ENCODE results near the gene ZMYND15. TPM values are rescaled to one million over a fixed set of nuclear protein-coding genes. Genes with fewer than 3 reads are reported as not detected.

Gene ZMYND15
- polyA plus RNA-seq, 1 donor (not counting 4 experiments of a cell fraction or from before 2014, with no cell fraction given): 0.25 TPM

GRCh38 chr17:4704991-4705390 is 34.6 kb upstream of the ZMYND15 start:
- DNase-seq (ENCODE audit: low read depth, low spot score) (no peak), FAIRE-seq (no peak)
- H3K36me3 ChIP-seq (ENCODE audit: control insufficient read depth in 2 of 2, extremely low read depth in 1 of 2, insufficient read depth in 2 of 2, low read length in 2 of 2): no peaks in the 10 kb centered on the region
- H3K9me3 ChIP-seq (ENCODE audit: control insufficient read depth, low read depth, low read length): no peaks in the 10 kb centered on the region
- H3K9me1 ChIP-seq (ENCODE audit: control insufficient read depth, extremely low read depth, insufficient read depth, low read length): no peaks in the 10 kb centered on the region
- H3K4me1 ChIP-seq (ENCODE audit: control insufficient read depth, extremely low read depth, insufficient read depth, low read length): peaks cover 7% of the 10 kb centered on the region
- no peak overlapping the region for H2AFZ ChIP-seq (ENCODE audit: control insufficient read depth, low read length)
- no peak overlapping the region for H3K9ac ChIP-seq (ENCODE audit: control insufficient read depth, extremely low read depth, insufficient read depth, low read length)
- H3K27me3 ChIP-seq (ENCODE audit: control insufficient read depth, extremely low read depth, insufficient read depth, low read length): no peaks in the 10 kb centered on the region
- H3K4me3 ChIP-seq (ENCODE audit: control insufficient read depth in 2 of 3, extremely low read depth in 1 of 3, insufficient read depth in 2 of 3, low read depth in 1 of 3, low read length in 3 of 3): no peak overlapping the region
- no peaks in the 10 kb centered on the region for H4K20me1 ChIP-seq (ENCODE audit: control insufficient read depth, extremely low read depth, insufficient read depth, low read length)
- peaks cover 33% of the 10 kb centered on the region for H3K79me2 ChIP-seq (ENCODE audit: control insufficient read depth, insufficient read depth, low read length)
- dilution Hi-C loops (cut with MboI; ENCODE audit: extremely low pct_ligation_motif_present, low sequenced_read_pairs): no loop called here
- no peak overlapping the region for H3K27ac ChIP-seq (ENCODE audit: control insufficient read depth, insufficient read depth, low read length)
- no peak for TF ChIP-seq CTCF (optimal IDR thresholded peaks at IDR 0.05 in 1 of 3, IDR thresholded peaks at IDR 0.05 in 1 of 3, conservative IDR thresholded peaks at IDR 0.05 in 1 of 3; ENCODE audit: extremely low read depth in 1 of 3, insufficient read depth in 2 of 3, low read length in 3 of 3)
- TF ChIP-seq EZH2 (IDR thresholded peaks at IDR 0.05; ENCODE audit: low read length): no peak
- no peak overlapping the region for H3K4me2 ChIP-seq (ENCODE audit: control insufficient read depth, extremely low read depth, insufficient read depth, low read depth, low read length)

- Histone ChIP-seq H3K9me3 (ENCODE audit: control insufficient read depth, low read depth, low read length) (no peaks in the 10 kb centered on the region), H3K27ac (ENCODE audit: control insufficient read depth, insufficient read depth, low read length) (no peak overlapping the region), H2AFZ (ENCODE audit: control insufficient read depth, low read length) (no peak overlapping the region), H3K36me3 (ENCODE audit: control insufficient read depth in 2 of 2, extremely low read depth in 1 of 2, insufficient read depth in 2 of 2, low read length in 2 of 2) (no peaks in the 10 kb centered on the region), H3K79me2 (ENCODE audit: control insufficient read depth, insufficient read depth, low read length) (peaks cover 23% of the 10 kb centered on the region), H3K4me1 (ENCODE audit: control insufficient read depth, extremely low read depth, insufficient read depth, low read length) (peaks cover 11% of the 10 kb centered on the region), H4K20me1 (ENCODE audit: control insufficient read depth, extremely low read depth, insufficient read depth, low read length) (no peaks in the 10 kb centered on the region), H3K9ac (ENCODE audit: control insufficient read depth, extremely low read depth, insufficient read depth, low read length) (no peak overlapping the region), H3K27me3 (ENCODE audit: control insufficient read depth, extremely low read depth, insufficient read depth, low read length) (no peaks in the 10 kb centered on the region), H3K4me3 (ENCODE audit: control insufficient read depth in 2 of 3, extremely low read depth in 1 of 3, insufficient read depth in 2 of 3, low read depth in 1 of 3, low read length in 3 of 3) (no peak overlapping the region), H3K4me2 (ENCODE audit: control insufficient read depth, extremely low read depth, insufficient read depth, low read depth, low read length) (no peak overlapping the region), H3K9me1 (ENCODE audit: control insufficient read depth, extremely low read depth, insufficient read depth, low read length) (no peaks in the 10 kb centered on the region)
- TF ChIP-seq EZH2 (IDR thresholded peaks at IDR 0.05; ENCODE audit: low read length): no peak
- no peak for TF ChIP-seq CTCF (optimal IDR thresholded peaks at IDR 0.05 in 1 of 3, IDR thresholded peaks at IDR 0.05 in 1 of 3, conservative IDR thresholded peaks at IDR 0.05 in 1 of 3; ENCODE audit: extremely low read depth in 1 of 3, insufficient read depth in 2 of 3, low read length in 3 of 3)
- no peak for DNase-seq (ENCODE audit: low read depth, low spot score)
- dilution Hi-C loops (cut with MboI; ENCODE audit: extremely low pct_ligation_motif_present, low sequenced_read_pairs): no loop called here
- no peak for FAIRE-seq
These were observed 33.5 kb upstream of the ZMYND15 start for GRCh38 chr17:4706121-4706520.

All from keratinocyte (primary cell).